Epithelial cell of prostate (primary cell): ENCODE data around the gene EMX2.

Source experiments
- DNase-seq: peaks from one replicate; pipeline ENCODE4 v3.0.0-alpha.2; 2011; ENCODE audit warnings: low read depth, low spot score
- H3K27ac ChIP-seq: fragments of 450-650 bp; 2 replicates; pipeline ENCODE4 v1.5.1; 2017; ENCODE audit warnings: mild to moderate bottlenecking

The EMX2 gene

DNA sequence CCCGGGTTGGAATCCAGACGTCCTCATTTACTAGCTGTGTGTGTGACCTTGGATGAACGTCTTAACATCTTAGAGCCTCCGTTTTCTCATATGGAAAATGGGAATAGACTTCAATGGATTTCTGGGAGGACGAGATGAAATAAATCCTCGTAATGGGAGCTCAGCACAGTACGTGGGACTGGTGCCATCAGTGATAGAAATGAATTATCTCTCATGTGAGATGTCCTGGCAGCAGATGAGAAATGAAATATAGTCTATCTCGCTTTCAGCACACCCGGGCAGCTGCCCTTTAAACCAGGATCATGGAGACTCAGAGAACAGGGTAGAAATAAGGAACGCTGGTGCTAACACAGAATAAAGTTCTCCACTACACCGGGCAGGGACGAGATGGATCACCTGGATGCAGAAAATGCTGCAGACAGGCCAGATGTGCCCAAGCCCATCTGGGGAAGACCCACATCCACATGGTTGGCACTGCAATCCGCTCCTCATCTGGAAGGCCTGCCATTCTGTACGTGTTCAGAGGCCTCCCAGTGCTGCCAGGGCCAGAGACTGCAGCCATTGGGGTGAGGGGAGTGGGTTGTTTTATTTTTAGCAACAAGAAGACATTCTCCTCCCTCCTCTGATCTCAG lies 11.1 kb upstream of the EMX2 start:
- H3K27ac ChIP-seq: no peak overlapping the region
- no peak for DNase-seq

DNA sequence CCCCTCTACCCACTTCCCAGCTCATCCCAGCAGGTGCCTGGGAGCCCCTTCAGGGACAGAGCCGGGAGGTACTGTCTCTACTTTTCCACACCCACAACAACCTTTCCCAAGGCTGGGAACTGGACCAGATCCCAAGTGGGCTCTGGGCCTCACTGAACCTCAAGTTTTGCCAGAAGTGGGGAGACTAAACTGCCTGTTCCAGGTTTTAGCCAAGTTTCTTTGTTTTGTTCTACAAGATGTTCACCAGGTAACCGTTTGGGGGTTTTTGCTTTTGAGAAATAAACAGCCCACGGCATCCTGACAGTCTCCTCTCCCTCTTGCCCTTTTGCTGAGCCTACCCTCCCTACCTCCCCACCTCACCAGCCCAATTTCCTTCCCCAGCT lies 10.6 kb upstream of the EMX2 start:
- H3K27ac ChIP-seq: no peak overlapping the region
- DNase-seq: no peak

DNA sequence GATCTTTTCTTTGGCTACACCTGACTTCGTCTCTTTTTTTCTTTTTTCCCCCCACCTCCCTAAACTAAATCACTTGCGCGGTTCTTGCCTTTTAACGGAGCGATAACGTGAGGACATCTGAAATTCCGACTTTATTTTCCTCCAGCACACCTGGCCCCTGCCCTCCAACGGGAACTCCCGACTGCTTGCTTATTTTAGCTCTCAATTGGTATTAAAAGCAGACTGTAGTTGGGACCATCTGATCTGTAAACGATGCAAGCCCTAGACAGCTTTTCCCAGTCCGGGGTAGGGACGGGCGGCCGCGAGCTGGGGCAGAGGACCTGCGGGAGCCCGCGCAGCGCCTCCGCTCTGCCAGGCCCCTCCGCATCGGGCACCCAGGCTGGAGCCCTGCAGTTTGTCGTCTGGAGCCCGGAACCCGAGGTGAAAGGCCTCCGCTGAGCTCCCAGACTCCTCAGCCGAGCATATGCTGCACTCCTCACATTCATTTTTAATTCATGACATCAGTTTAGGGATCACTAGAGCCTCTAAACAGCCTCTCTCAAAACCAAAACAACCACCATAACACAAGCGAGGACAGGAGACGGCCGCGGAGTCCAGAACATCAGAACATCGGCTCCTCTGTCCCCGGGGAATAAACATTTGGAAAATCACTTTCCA lies 10.0 kb upstream of the EMX2 start:
- no peak for DNase-seq
- no peak overlapping the region for H3K27ac ChIP-seq

DNA sequence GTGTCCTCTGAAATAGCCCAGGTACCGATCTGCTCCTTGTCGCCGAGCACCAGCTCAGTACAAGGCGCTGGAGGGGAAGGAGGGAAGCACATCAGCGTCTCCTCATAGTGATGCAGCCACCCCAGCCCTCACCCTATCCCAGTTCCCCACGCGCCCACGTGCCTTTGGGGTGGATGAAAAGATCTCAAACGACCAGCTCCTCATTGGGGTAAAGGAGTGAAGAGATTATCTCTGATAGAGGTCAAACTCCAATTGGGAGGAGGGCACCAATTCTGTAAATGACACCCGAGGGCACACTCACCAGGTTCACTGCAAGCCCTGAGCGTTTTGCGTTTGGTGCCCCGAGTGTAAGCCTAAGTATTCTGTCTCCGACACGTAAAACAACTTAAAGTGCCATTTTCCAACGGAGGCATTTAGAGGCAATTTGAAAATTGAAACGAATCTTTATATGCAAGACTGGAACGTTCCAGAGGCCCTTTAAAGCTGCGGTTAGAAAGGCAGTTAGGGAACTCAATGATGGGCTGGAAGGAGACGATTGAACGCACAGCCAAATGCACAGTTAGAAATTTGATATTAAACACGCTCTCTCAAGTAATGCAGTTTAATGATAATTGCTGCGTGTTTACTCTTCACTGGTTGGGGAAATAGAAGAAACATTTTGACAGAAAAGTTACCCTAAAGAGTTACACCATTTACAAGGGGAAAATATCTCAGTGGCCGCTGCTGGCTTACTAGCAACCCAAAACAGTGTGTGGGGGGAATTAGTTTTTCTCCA lies 8.9 kb upstream of the EMX2 start:
- H3K27ac ChIP-seq: no peak overlapping the region
- DNase-seq: no peak

DNA sequence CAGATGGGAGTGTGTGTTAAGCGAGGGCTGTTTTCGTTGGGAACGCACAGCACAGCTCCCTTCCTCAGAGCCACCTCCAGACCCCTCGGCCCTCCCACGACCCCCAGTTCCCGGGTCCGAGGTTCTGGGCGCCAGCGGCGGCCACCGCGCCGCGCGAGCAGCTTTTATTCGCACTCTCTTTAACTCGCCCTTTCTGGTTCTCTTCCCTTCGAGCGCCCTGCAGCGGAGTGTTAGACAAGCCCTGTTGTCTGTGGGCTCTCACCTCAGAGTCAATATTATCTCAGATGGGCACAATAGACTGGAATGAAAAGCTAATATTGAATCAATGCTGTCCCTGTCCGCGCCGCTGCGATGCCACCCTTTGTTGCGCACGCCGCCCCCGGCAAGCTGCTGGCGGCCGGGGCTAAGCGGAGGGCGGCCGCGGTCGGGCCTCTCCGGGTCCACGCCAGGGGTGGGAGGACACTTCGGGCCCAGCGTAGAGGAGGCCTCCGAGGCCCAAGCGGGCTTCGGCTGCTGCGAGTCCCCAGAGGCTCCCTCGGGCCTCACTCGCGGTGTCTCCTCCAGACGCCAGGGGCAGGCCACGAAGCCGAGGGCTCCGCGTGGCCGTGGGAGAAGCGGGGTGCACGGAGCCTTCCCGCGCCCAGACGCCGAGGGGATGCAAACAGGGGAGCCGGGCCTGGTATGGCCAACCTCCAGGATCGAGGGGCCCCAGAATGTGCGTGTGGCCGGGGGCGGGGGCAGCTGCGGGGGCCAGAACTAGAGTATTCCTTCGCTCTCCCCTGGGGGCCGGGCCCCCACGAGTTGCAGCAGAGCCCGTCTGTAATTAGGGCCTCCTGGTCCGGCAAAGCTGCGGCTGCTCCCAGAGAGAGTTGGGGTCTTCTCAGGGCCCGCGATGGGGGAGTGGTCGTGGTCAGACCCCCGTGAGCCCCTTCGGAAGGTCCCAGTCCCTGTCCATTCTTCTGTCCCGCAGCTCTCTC lies 7.9 kb upstream of the EMX2 start:
- no peak overlapping the region for H3K27ac ChIP-seq

DNA sequence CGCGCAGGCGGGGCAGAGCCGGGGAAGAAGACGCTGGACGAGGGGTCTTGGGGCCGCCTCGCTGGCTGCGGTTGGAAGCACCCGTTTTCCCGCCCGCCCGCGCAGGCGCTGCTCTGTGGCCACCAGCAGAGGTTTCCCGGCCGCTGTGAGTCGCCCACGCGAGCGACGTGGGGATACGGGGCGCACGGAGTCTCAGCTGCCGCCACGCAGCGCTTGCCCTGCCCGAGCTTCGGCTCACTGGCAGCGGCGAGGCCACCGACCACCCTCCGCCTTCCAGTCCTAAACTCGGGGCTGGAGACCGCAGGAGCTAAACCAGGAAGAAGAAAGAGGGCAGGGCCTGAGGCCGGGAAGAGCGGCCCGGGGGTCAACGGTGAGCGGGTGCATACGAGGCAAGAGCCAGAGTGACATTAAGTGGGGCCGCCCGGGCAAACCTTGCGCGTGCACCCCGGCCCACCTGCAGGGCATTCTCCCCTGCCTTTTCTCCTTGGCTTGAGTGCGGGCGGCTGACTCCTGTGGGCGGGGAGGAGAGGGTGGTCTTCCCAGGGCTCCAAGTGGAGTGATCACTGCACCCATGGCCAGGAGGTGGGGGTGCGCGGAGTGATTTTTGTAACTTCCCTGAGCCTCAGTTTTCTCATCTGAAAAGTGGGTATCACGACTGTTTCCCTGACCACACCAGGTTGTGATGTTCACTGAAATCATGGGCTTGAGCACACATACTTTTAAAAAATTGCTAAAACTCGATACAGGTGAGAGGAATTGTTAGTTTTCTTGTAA lies 7.1 kb upstream of the EMX2 start:
- no peak overlapping the region for H3K27ac ChIP-seq
- DNase-seq: no peak

More for the DNA sequence above, 7.9 kb upstream of the EMX2 start:
- no peak for DNase-seq

DNA sequence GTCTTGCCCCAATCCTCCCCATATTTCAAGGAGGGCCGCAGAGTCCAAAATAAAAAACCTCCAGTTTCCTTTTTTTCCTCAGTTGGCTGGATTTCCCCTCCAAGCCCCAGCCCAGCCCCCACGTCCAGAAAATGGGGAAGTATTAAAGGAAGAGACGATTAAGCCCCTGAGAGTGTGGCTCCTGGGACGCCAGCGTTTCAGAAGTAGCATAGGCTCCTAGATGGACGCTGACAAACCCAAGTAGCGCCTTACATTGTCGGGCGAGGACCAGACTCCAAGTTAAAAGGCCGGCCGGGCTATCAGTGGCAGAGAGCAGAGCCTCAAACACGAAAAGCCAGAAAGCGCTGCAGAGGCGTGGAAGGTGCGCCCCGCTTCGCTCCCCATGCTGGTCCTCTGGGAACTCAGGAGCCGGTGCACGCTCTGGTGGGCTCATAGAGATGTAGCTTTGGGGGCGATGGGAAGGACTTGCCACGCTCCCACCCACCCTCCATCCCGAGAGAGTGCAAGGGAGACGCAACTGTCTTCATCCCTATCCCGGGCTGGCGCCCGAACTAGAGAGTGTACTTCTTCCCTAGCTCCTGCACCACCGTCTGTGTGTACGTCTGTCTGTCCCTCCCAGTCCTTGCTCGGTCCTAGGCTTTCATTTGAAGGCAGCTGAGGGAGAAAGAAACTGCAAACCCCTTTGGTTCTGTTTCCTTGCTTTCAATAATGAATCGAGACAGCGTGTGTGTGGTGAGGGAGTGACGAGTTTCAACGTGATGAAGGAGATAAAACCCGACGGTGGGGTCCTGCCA lies 6.3 kb upstream of the EMX2 start:
- H3K27ac ChIP-seq: no peak overlapping the region

DNA sequence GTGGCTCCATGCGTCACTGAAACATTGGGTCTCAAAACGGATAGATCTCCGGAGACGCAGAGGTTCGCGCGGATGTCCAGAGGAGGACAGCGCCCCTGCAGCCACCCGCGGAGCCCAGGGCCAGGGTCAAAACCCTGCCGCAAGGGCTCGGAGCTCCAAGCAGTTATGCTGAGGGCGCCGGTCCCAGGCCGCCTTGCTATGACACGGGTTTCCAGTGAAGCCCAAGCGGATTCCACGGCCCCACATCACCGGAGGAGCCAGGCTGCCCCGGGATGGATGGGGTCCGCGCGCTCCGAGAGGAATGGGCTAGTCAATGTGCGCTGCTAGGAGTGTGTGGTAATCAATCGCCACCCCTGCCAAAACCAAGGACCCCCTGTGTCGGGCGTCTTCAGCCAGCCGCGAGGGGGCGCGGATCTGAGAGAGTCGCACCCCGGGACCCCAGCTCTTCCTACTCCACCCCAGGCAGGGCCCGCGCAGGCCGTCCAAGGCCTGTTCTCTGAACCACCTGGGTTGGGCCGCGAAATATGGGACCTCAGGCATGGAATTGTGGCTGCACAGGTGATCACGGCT lies 5.6 kb upstream of the EMX2 start:
- no peak for DNase-seq

More for the DNA sequence above, 6.3 kb upstream of the EMX2 start:
- no peak for DNase-seq

DNA sequence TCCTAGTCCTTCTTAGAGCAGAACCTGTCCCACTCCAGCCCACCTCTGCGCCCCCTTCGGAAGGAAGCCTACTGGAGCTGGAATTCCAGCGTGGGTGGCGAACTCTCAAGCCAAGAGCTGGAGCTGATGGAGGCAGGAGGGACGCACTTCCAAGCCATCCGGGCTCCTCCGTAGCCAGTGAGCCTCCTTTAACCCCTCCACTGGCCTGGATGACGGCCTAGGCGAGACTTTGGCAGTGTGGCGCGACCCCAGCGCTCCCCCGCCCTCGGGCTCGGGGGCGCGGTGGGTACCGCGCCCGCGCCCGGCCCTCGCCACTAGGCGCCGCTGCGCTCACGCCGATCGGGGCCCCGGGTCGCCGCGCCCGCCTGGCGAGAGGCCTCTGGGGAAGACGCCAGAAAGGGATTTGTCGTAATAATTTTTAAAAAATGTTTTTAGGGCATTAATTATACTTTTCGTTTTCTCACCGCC lies 5.1 kb upstream of the EMX2 start:
- no peak overlapping the region for H3K27ac ChIP-seq
- no peak for DNase-seq

More for the DNA sequence above, 5.6 kb upstream of the EMX2 start:
- H3K27ac ChIP-seq: no peak overlapping the region

DNA sequence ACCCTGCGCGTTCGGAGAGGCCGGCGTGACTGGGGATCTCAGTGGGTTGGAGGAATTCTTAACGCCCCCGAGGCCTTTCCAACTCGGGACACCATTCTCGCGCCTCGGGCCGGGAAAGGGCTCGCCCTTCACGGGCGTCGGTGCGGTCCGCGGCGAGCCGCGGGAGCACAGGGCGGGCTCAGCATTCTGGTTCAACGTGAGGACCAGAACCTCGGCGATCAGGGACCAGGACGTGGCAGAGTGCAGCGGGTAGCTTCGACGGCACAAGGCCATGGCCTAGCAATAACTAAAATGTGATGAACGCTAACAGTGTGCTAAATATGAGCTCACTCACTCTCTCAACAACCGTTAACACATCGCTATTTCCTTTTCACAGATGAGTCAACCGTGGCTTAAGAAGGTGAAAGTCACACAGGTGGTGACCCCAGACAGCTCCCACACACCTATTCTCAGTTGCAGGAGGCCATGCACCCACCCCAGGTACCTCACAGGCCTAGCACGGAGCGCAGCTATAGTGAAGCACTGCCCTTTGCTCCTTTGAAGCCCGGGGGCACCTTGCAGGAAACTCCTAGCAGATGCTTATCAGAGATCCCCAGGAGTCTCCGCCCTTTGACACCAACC lies 4.5 kb upstream of the EMX2 start:
- H3K27ac ChIP-seq: no peak overlapping the region
- DNase-seq: no peak

DNA sequence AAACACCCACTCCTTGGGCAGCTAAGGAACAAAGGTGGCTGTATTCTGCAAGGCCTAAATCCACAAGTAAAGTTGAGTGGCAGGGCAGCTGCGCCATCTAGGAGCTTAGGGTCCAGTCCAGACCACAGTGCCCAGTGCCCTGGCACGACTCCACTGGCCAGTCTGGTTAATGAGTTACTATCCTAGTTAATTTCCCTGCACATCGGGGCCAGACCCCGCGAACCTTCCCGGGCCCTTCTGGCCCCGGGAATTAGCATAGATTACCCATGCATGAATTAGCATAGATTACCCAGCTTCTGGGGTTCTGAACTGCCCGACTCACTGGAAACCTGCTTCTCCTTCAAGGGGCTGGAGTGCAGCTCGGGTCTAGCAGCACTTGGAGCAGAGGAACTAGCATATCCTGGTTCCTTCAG lies 3.2 kb upstream of the EMX2 start:
- no peak overlapping the region for H3K27ac ChIP-seq
- DNase-seq: no peak

DNA sequence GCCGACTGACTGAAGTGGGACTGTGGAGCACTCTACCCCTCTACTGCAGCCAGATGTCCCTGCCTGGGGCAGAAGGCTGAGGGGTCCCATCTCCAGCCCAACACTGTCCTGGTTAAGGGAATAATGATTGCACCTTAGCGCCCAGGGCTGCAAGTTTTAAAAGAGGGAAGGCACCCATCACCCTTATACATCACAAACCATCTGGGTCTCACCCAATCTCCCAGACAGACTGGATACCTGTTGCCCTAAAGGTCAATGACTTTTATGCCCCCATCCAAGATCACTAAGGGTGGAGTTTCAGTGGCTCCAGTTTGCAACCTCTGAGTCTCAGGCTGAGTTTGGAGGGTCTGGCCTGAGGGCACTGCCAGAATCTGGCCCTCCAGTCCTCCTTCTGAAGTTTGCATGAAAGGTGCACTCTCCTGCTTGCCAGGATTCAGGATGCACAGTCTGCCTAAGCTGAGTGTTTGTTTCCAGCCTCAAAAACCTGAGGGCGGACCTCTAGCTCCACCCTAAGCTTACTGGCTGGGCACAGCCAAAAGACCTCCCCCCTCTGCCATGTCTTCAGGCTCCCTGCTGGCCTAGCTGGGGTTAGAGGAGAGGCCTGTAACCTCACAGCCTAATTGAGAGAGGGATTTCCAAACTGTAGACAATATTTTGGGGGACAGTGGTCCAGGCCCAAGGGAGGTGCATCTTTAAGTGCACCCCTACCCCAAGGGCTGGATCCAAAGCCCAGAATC lies 2.5 kb upstream of the EMX2 start:
- no peak for DNase-seq
- no peak overlapping the region for H3K27ac ChIP-seq

DNA sequence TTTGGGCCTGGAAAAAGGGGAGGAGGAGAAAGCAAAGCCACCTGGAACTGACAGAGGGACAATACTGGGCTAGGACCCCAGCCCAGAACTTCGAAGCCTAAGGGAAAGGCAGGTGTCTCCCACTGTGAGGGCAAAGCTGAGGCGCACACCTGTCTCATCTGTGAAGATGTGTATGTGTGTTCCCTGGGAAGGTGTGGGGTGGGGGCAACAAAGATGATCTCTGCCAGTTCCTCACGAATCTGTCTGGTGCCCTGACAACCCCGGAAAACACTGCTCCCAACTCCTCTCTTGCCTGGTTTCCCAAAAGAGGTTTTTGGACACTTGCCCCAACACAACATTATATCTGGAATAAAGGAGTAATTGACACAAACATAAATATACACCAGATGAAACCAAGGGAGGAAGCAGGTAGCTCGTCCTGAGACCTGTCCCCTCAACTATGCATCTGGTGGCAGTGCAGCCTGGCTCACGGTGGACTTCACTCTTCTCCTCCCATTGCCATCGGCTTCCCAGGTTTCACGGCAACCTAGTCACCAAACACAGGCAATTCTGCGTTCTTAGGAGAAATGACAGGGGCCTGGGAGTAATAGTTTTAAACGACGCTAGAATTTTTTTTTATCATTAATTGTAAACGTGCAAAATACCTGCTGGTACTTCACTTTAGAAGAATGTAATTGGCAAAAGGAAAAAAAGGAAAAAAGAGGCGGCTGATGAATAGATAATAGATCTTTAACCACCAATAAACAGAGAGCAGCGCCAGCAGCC lies 1.7 kb upstream of the EMX2 start:
- H3K27ac ChIP-seq: no peak overlapping the region
- DNase-seq: no peak

DNA sequence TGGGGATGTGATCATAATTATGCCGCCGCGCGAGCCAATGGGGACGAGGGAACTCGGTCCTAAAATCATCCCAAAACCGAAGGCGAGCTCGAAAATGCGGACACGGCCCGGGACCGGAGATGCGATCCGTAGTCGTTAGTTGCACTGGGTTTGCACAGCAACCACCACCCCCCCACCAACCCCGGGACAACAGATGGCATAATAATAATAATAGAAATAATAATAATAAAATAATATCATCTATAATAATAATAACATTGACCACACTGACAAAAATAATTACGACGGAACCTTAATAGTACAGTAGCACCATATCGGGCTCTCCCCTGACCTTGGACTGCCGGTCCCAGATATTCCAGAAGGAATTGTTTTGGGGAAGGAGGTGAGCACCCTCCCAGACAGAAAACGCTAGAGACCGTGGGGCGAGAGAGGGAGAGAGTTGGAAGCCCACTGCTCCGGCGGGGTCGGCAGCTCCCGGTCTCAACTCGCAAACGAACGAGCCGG lies 1.1 kb upstream of the EMX2 start:
- DNase-seq: no peak
- no peak overlapping the region for H3K27ac ChIP-seq

DNA sequence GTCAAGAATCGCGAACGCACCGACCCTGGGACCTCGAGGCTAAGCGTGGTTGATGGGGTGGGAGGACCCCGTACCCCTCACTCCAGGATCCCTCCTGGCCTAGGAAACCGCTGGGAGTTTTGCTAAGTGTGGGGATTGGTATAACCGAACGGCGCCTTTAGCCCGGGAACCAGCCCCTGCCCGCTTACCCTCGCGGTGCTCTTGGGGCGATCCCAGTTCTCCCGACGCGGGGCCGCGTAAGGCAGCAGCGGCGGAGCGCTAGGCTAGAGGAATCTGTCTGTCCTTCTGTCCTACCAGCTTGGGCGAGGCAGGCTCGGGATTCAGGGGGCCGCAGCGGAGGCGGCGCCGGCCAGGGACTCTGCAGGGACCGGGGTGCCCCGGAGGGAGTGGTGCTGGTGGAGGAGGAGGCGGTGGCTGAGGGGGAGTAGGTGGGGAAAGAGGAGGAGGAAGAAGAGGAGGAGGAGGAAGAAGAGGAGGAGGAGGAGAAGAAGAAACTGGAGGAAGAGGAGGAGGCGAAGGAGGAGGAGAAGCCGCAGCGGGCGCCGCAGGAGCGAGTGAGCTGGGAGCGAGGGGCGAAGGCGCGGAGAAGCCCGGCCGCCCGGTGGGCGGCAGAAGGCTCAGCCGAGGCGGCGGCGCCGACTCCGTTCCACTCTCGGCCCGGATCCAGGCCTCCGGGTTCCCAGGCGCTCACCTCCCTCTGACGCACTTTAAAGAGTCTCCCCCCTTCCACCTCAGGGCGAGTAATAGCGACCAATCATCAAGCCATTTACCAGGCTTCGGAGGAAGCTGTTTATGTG lies 439 bp upstream of the EMX2 start:
- DNase-seq: peak; percentile 8
- H3K27ac ChIP-seq: no peak overlapping the region
